Trophoblast cell (in vitro differentiated cells and primary cell): ENCODE results near the gene RPE.

ENCODE experiments used
- DNase-seq, 2 donors: peaks; one replicate each; pipeline ENCODE4 v3.0.0-alpha.2; 2016
- H2AFZ ChIP-seq: 2 replicates; pipeline ENCODE4 v1.6.1; 2013; ENCODE audit warnings: low read length, moderate library complexity, mild to moderate bottlenecking; ENCODE audit not compliant: insufficient read depth, poor library complexity
- H2AK5ac ChIP-seq: 2 replicates; pipeline ENCODE4 v1.6.1; 2013; ENCODE audit warnings: mild to moderate bottlenecking, low read length
- H2BK120ac ChIP-seq: 2 replicates; pipeline ENCODE4 v1.6.1; 2013; ENCODE audit warnings: low read length, mild to moderate bottlenecking, moderate library complexity; ENCODE audit not compliant: insufficient read depth, poor library complexity
- H2BK12ac ChIP-seq: 2 replicates; pipeline ENCODE4 v1.6.1; 2013; ENCODE audit warnings: mild to moderate bottlenecking, low read length, moderate library complexity
- H2BK5ac ChIP-seq: 2 replicates; pipeline ENCODE4 v1.6.1; 2013; ENCODE audit warnings: low read length, low read depth, moderate library complexity, mild to moderate bottlenecking; ENCODE audit not compliant: poor library complexity
- H3K14ac ChIP-seq: 2 replicates; pipeline ENCODE4 v1.6.1; 2013; ENCODE audit warnings: mild to moderate bottlenecking, low read length
- H3K18ac ChIP-seq: 2 replicates; pipeline ENCODE4 v1.6.1; 2013; ENCODE audit warnings: mild to moderate bottlenecking, low read length
- H3K23ac ChIP-seq: 2 replicates; pipeline ENCODE4 v1.6.1; 2013; ENCODE audit warnings: low read length
- H3K27ac ChIP-seq: 2 replicates; pipeline ENCODE4 v1.5.1; 2013; ENCODE audit warnings: low read depth, mild to moderate bottlenecking, inconsistent platforms, low read length, moderate library complexity
- H3K27me3 ChIP-seq: 2 replicates; pipeline ENCODE4 v1.6.1; 2013; ENCODE audit warnings: inconsistent platforms, mild to moderate bottlenecking, low read length, moderate library complexity; ENCODE audit not compliant: insufficient read depth
- H3K36me3 ChIP-seq, 2 experiments: 1 replicate in 1 of 2; 2 replicates in 1 of 2; pipeline ENCODE4 v1.6.1; 2013; ENCODE audit warnings: low read length in 2 of 2, mild to moderate bottlenecking in 2 of 2, moderate library complexity in 1 of 2; ENCODE audit not compliant: insufficient read depth in 2 of 2, control insufficient read depth in 1 of 2
- H3K4ac ChIP-seq: 2 replicates; pipeline ENCODE4 v1.6.1; 2013; ENCODE audit warnings: low read depth, mild to moderate bottlenecking, low read length, moderate library complexity
- H3K4me1 ChIP-seq, 2 experiments: 1 replicate in 1 of 2; 2 replicates in 1 of 2; pipeline ENCODE4 v1.6.1; 2013; ENCODE audit warnings: low read length in 2 of 2, mild to moderate bottlenecking in 2 of 2, moderate library complexity in 1 of 2; ENCODE audit not compliant: insufficient read depth in 2 of 2, control insufficient read depth in 1 of 2
- H3K4me2 ChIP-seq: 2 replicates; pipeline ENCODE4 v1.6.1; 2013; ENCODE audit warnings: inconsistent platforms, mild to moderate bottlenecking, low read length, moderate library complexity
- H3K4me3 ChIP-seq: 2 replicates; pipeline ENCODE4 v1.5.1; 2013; ENCODE audit warnings: mild to moderate bottlenecking, low read depth, low read length, inconsistent platforms
- H3K79me1 ChIP-seq: one replicate; pipeline ENCODE4 v1.6.1; 2013; ENCODE audit warnings: low read length
- H3K79me2 ChIP-seq: 2 replicates; pipeline ENCODE4 v1.6.1; 2013; ENCODE audit warnings: low read length, mild to moderate bottlenecking; ENCODE audit not compliant: control insufficient read depth, insufficient read depth, poor library complexity
- H3K9ac ChIP-seq: 2 replicates; pipeline ENCODE4 v1.6.1; 2013; ENCODE audit warnings: mild to moderate bottlenecking, low read length
- H3K9me3 ChIP-seq: 2 replicates; pipeline ENCODE4 v1.6.1; 2013; ENCODE audit warnings: low read depth, mild to moderate bottlenecking, control low read depth, inconsistent platforms, low read length; ENCODE audit not compliant: insufficient read depth
- H4K12ac ChIP-seq: 2 replicates; pipeline ENCODE4 v1.6.1; 2013; ENCODE audit warnings: low read depth, mild to moderate bottlenecking, low read length, moderate library complexity
- H4K8ac ChIP-seq: 2 replicates; pipeline ENCODE4 v1.6.1; 2013; ENCODE audit warnings: low read depth, mild to moderate bottlenecking, low read length, moderate library complexity
- H4K91ac ChIP-seq: one replicate; pipeline ENCODE4 v1.6.1; 2013; ENCODE audit warnings: low read depth, mild to moderate bottlenecking, low read length, moderate library complexity
- WGBS: extraction: QIAGEN DNeasy Blood & Tissue Kit; methylation state at CpG from one replicate; pipeline ENCODE4 v1.1.7; 2013; ENCODE audit warnings: missing lambda C conversion rate; ENCODE audit not compliant: insufficient read length, insufficient coverage; ENCODE audit errors: extremely low coverage; 5-methylcytosine and 5-hydroxymethylcytosine counted together

RPE gene

GRCh38 chr2:210027608-210028007, 25.2 kb downstream of the RPE start:
- H4K12ac ChIP-seq: no peak overlapping the region
- H3K9me3 ChIP-seq: no peaks in the 10 kb centered on the region
- H2BK120ac ChIP-seq: no peak overlapping the region
- H3K14ac ChIP-seq: no peak overlapping the region
- H2BK12ac ChIP-seq: no peak overlapping the region
- peaks cover 0 to 3% of the 10 kb centered on the region in 2 experiments for H3K36me3 ChIP-seq
- H3K23ac ChIP-seq: no peak overlapping the region
- no peak overlapping the region for H3K18ac ChIP-seq
- no peaks in the 10 kb centered on the region for H3K4me1 ChIP-seq
- H3K4ac ChIP-seq: no peak overlapping the region
- H3K27ac ChIP-seq: no peak overlapping the region
- no peaks in the 10 kb centered on the region for H3K27me3 ChIP-seq
- H3K4me3 ChIP-seq: no peak overlapping the region
- H2AK5ac ChIP-seq: no peak overlapping the region
- H4K91ac ChIP-seq: no peak overlapping the region
- H3K79me1 ChIP-seq: no peaks in the 10 kb centered on the region
- H2BK5ac ChIP-seq: no peak overlapping the region
- no peaks in the 10 kb centered on the region for H3K79me2 ChIP-seq
- no peak overlapping the region for H4K8ac ChIP-seq
- no peak overlapping the region for H3K9ac ChIP-seq
- DNase-seq: no peak
- no CpG with 5 or more reads among the region's 2 CpGs for WGBS
- no peak overlapping the region for H2AFZ ChIP-seq
- no peak overlapping the region for H3K4me2 ChIP-seq

GRCh38 chr2:210028178-210028577, 25.7 kb downstream of the RPE start:
- no peak overlapping the region for H3K4me2 ChIP-seq
- H3K23ac ChIP-seq: no peak overlapping the region
- no peak overlapping the region for H2BK5ac ChIP-seq
- H2BK12ac ChIP-seq: no peak overlapping the region
- no peak overlapping the region for H4K91ac ChIP-seq
- no peaks in the 10 kb centered on the region for H3K27me3 ChIP-seq
- H3K36me3 ChIP-seq: peaks cover 0 to 3% of the 10 kb centered on the region in 2 experiments
- DNase-seq: no peak
- H2AFZ ChIP-seq: no peak overlapping the region
- H3K9me3 ChIP-seq: no peaks in the 10 kb centered on the region
- no peak overlapping the region for H3K4me3 ChIP-seq
- H2BK120ac ChIP-seq: no peak overlapping the region
- no peaks in the 10 kb centered on the region for H3K79me2 ChIP-seq
- H3K9ac ChIP-seq: no peak overlapping the region
- no peak overlapping the region for H2AK5ac ChIP-seq
- no peaks in the 10 kb centered on the region for H3K79me1 ChIP-seq
- no peak overlapping the region for H4K12ac ChIP-seq
- no peak overlapping the region for H4K8ac ChIP-seq
- H3K18ac ChIP-seq: no peak overlapping the region
- H3K4me1 ChIP-seq: no peaks in the 10 kb centered on the region
- no CpG with 5 or more reads among the region's 2 CpGs for WGBS
- H3K14ac ChIP-seq: no peak overlapping the region
- no peak overlapping the region for H3K27ac ChIP-seq
- H3K4ac ChIP-seq: no peak overlapping the region

GRCh38 chr2:210034087-210034683, 31.7 kb downstream of the RPE start:
- no peak overlapping the region for H3K27ac ChIP-seq
- no peak overlapping the region for H4K8ac ChIP-seq
- H2BK5ac ChIP-seq: no peak overlapping the region
- H3K14ac ChIP-seq: no peak overlapping the region
- H3K4me1 ChIP-seq: no peaks in the 10 kb centered on the region
- no peak overlapping the region for H4K12ac ChIP-seq
- peaks cover 2% of the 10 kb centered on the region for H3K9me3 ChIP-seq
- no peak overlapping the region for H2AK5ac ChIP-seq
- H3K79me1 ChIP-seq: no peaks in the 10 kb centered on the region
- no peak overlapping the region for H2BK12ac ChIP-seq
- peak in 1 of 2 donors; percentile 2 for DNase-seq
- no peaks in the 10 kb centered on the region for H3K79me2 ChIP-seq
- no peaks in the 10 kb centered on the region for H3K27me3 ChIP-seq
- H3K4me2 ChIP-seq: no peak overlapping the region
- H2AFZ ChIP-seq: no peak overlapping the region
- no peak overlapping the region for H3K9ac ChIP-seq
- H2BK120ac ChIP-seq: no peak overlapping the region
- no peak overlapping the region for H3K23ac ChIP-seq
- no peak overlapping the region for H4K91ac ChIP-seq
- H3K4me3 ChIP-seq: no peak overlapping the region
- H3K4ac ChIP-seq: no peak overlapping the region
- no peak overlapping the region for H3K18ac ChIP-seq
- H3K36me3 ChIP-seq: no peaks in the 10 kb centered on the region
- WGBS: no CpG with 5 or more reads among the region's 2 CpGs

GRCh38 chr2:210035679-210036078, 33.2 kb downstream of the RPE start:
- Histone ChIP-seq H3K4ac (no peak overlapping the region), H3K79me1 (no peaks in the 10 kb centered on the region), H2BK12ac (no peak overlapping the region), H2AK5ac (no peak overlapping the region), H4K91ac (no peak overlapping the region), H2BK5ac (no peak overlapping the region), H4K8ac (no peak overlapping the region), H2AFZ (no peak overlapping the region), H3K18ac (no peak overlapping the region), H3K4me2 (no peak overlapping the region), H3K23ac (no peak overlapping the region), H2BK120ac (no peak overlapping the region), H3K9me3 (peaks cover 2% of the 10 kb centered on the region), H3K79me2 (no peaks in the 10 kb centered on the region), H3K14ac (no peak overlapping the region), H3K27ac (no peak overlapping the region), H3K4me3 (no peak overlapping the region), H4K12ac (no peak overlapping the region), H3K36me3 (no peaks in the 10 kb centered on the region), H3K4me1 (no peaks in the 10 kb centered on the region), H3K27me3 (no peaks in the 10 kb centered on the region), H3K9ac (no peak overlapping the region)
- WGBS: no CpG with 5 or more reads among the region's 4 CpGs
- DNase-seq: peak; percentile 76 to 83
